ENCODE measurements around the gene HIVEP2. TPM values are rescaled to one million over a fixed set of nuclear protein-coding genes. Genes with fewer than 3 reads are reported as not detected.

The HIVEP2 gene
- polyA plus RNA-seq, 2 of the 4 experiments (the other 2 are of a cell fraction), result 2.2 to 2.6 TPM

GRCh38 chr6:142927271-142927580 lies 17.8 kb downstream of the HIVEP2 start:
- WGBS (ENCODE audit: missing lambda C conversion rate), result 2% methylated on average over 7 of the region's 7 CpGs
- DNase-seq (ENCODE audit: low read depth in 1 of 2, low spot score in 1 of 2), result no peak
- FAIRE-seq, result no peak
- no peak; a peak in 1 of 6 replicates for ATAC-seq
- CTCF ChIA-PET, result interaction anchor here (1.2 kb wide), 2 partner anchors 230 to 452 kb away, joined by 3 read pairs; no protein-coding TSS in a partner anchor
- Histone ChIP-seq H3K4me1 (peaks cover 20% of the 10 kb centered on the region), H3K4me2 (peak overlapping the region; percentile 87), H3K9me3 (no peaks in the 10 kb centered on the region), H3K4me3 (peak overlapping the region; percentile 68), H3K27ac (peak overlapping the region; percentile 89 to 99)
- POLR2A ChIA-PET, result interaction anchor here (0.9 kb wide), 1 partner anchor 16 kb away, joined by 4 read pairs; no protein-coding TSS in a partner anchor
- no peak for TF ChIP-seq CHD2 (IDR thresholded peaks at IDR 0.05; ENCODE audit: low read length, partially characterized antibody)
- TF ChIP-seq HDAC2 (IDR thresholded peaks at IDR 0.05), result no peak
- no peak for TF ChIP-seq EHMT2 (IDR thresholded peaks at IDR 0.05; ENCODE audit: low read depth)
- TF ChIP-seq BHLHE40 (IDR thresholded peaks at IDR 0.05; ENCODE audit: low read depth, low read length), result no peak
- TF ChIP-seq REST (IDR thresholded peaks at IDR 0.05), result no peak
- no peak for TF ChIP-seq NPAS2 (CRISPR knock-in tag; IDR thresholded peaks at IDR 0.05; ENCODE audit: borderline replicate concordance)
- no peak for TF ChIP-seq POLR2A (IDR thresholded peaks at IDR 0.05; ENCODE audit: low read length)

- DNase-seq (ENCODE audit: low read depth in 1 of 2, low spot score in 1 of 2) (peak; percentile 58 to 74), ATAC-seq (peak; percentile 93 to 94), FAIRE-seq (no peak)
- Histone ChIP-seq H3K9me3 (no peaks in the 10 kb centered on the region), H3K27ac (peak overlapping the region; percentile 89 to 99), H3K4me3 (peak overlapping the region; percentile 68), H3K4me1 (peaks cover 20% of the 10 kb centered on the region), H3K4me2 (peak overlapping the region; percentile 87)
- CTCF ChIA-PET, result interaction anchor here (1.2 to 1.6 kb wide), 3 partner anchors 229 to 452 kb away, joined by 3 to 4 read pairs (median 3); no protein-coding TSS in a partner anchor
- 17% methylated on average over 9 of the region's 75 CpGs for WGBS (ENCODE audit: missing lambda C conversion rate)
- TF ChIP-seq JUN (IDR thresholded peaks at IDR 0.05) (peak in 1 of 2 experiments; percentile 68; a peak in 3 of 5 replicates), PHF8 (IDR thresholded peaks at IDR 0.05; ENCODE audit: borderline replicate concordance, low read depth) (peak; percentile 34; the same call in 1 of the 2 replicates), POLR2A (IDR thresholded peaks at IDR 0.05; ENCODE audit: low read length) (peak; percentile 19; the same call in 1 of the 2 replicates), TFCP2L1 (CRISPR knock-in tag; IDR thresholded peaks at IDR 0.05) (no peak)
- TF ChIP-seq, protein P1, sequence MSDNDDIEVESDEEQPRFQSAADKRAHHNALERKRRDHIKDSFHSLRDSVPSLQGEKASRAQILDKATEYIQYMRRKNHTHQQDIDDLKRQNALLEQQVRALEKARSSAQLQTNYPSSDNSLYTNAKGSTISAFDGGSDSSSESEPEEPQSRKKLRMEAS (IDR thresholded peaks at IDR 0.05), result 0 out of 2 replicates have a peak, but pooled peaks have one; percentile 25
- POLR2A ChIA-PET, result interaction anchor here (0.9 kb wide), 1 partner anchor 17 kb away, joined by 4 read pairs; no protein-coding TSS in a partner anchor
These were observed 18.3 kb downstream of the HIVEP2 start for GRCh38 chr6:142926494-142927270.

- no peak for TF ChIP-seq NPAS2 (CRISPR knock-in tag; IDR thresholded peaks at IDR 0.05; ENCODE audit: borderline replicate concordance)
- TF ChIP-seq, protein P2, sequence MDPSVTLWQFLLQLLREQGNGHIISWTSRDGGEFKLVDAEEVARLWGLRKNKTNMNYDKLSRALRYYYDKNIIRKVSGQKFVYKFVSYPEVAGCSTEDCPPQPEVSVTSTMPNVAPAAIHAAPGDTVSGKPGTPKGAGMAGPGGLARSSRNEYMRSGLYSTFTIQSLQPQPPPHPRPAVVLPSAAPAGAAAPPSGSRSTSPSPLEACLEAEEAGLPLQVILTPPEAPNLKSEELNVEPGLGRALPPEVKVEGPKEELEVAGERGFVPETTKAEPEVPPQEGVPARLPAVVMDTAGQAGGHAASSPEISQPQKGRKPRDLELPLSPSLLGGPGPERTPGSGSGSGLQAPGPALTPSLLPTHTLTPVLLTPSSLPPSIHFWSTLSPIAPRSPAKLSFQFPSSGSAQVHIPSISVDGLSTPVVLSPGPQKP (IDR thresholded peaks at IDR 0.05; ENCODE audit: low read depth, low read length), result no peak
- TF ChIP-seq ZSCAN20 (CRISPR knock-in tag; IDR thresholded peaks at IDR 0.05), result no peak
- no peak for TF ChIP-seq HDAC2 (IDR thresholded peaks at IDR 0.05)
- TF ChIP-seq PBX3 (IDR thresholded peaks at IDR 0.05), result no peak
- no peak for TF ChIP-seq CBX2 (IDR thresholded peaks at IDR 0.05; ENCODE audit: borderline replicate concordance, low read depth)
- TF ChIP-seq RARB (CRISPR knock-in tag; IDR thresholded peaks at IDR 0.05), result no peak
- TF ChIP-seq CEBPB (IDR thresholded peaks at IDR 0.05), result no peak
- no peak for TF ChIP-seq RNF2 (IDR thresholded peaks at IDR 0.05; ENCODE audit: borderline replicate concordance, low read depth)
- TF ChIP-seq PHF8 (IDR thresholded peaks at IDR 0.05; ENCODE audit: borderline replicate concordance, low read depth), result no peak
- no peak for TF ChIP-seq RCOR1 (IDR thresholded peaks at IDR 0.05; ENCODE audit: low read depth, low read length)
- 74% methylated on average over 2 of the region's 2 CpGs for WGBS (ENCODE audit: missing lambda C conversion rate)
- Histone ChIP-seq H3K4me3 (peak overlapping the region; percentile 68), H3K27ac (peak overlapping the region; percentile 89 to 99), H3K9me3 (no peaks in the 10 kb centered on the region), H3K4me2 (peak overlapping the region; percentile 87), H3K4me1 (peaks cover 20% of the 10 kb centered on the region)
- POLR2A ChIA-PET, result no interaction called here
- ATAC-seq (no peak), DNase-seq (ENCODE audit: low read depth in 1 of 2, low spot score in 1 of 2) (no peak), FAIRE-seq (no peak)
- CTCF ChIA-PET, result interaction anchor here (1.2 to 1.6 kb wide), 3 partner anchors 229 to 451 kb away, joined by 3 to 4 read pairs (median 3); no protein-coding TSS in a partner anchor
These were observed 18.8 kb downstream of the HIVEP2 start for GRCh38 chr6:142926177-142926493.
